GM12875 (cell line): ENCODE measurements around the gene CACNA2D3.

Experiments
- H3K4me3 ChIP-seq: one replicate; pipeline ENCODE4 v1.5.1; 2011; ENCODE audit warnings: low read depth, low read length, control low read depth
- CTCF ChIP-seq: IDR thresholded peaks from 2 replicates; pipeline ENCODE4 v1.5.1; 2011; ENCODE audit warnings: low read depth, mild to moderate bottlenecking, control low read depth, inconsistent platforms, low read length, moderate library complexity, borderline replicate concordance; ENCODE audit not compliant: insufficient read depth

The CACNA2D3 gene

GRCh38 chr3:54481606-54482365, 359.4 kb downstream of the CACNA2D3 start:
- no peak for TF ChIP-seq CTCF
- H3K4me3 ChIP-seq = no peak overlapping the region

- H3K4me3 ChIP-seq = no peak overlapping the region
- no peak for TF ChIP-seq CTCF
These were observed 362.0 kb downstream of the CACNA2D3 start for GRCh38 chr3:54484334-54484733.

- TF ChIP-seq CTCF = no peak
- no peak overlapping the region for H3K4me3 ChIP-seq
These were observed 364.0 kb downstream of the CACNA2D3 start for GRCh38 chr3:54486317-54486716.

GRCh38 chr3:54488297-54488696, 365.9 kb downstream of the CACNA2D3 start:
- no peak overlapping the region for H3K4me3 ChIP-seq
- no peak for TF ChIP-seq CTCF

- H3K4me3 ChIP-seq = no peak overlapping the region
- TF ChIP-seq CTCF = no peak
These were observed 371.9 kb downstream of the CACNA2D3 start for GRCh38 chr3:54494209-54494608.

GRCh38 chr3:54506603-54507002, 384.3 kb downstream of the CACNA2D3 start:
- no peak for TF ChIP-seq CTCF
- H3K4me3 ChIP-seq = no peak overlapping the region

- TF ChIP-seq CTCF = no peak
- no peak overlapping the region for H3K4me3 ChIP-seq
These were observed 385.6 kb downstream of the CACNA2D3 start for GRCh38 chr3:54507876-54508460.
